Loucy (cell line): ENCODE measurements around the gene MSANTD3.

Experiments used
- H2AFZ ChIP-seq: fragments of 200-600 bp; sonication (generic); 2 replicates; pipeline ENCODE4 v1.6.0; 2016; ENCODE audit warnings: antibody characterized with exemption, mild to moderate bottlenecking, low read length, moderate library complexity
- H3F3A ChIP-seq: fragments of 200-600 bp; 2 replicates; pipeline ENCODE4 v1.6.0; 2016; ENCODE audit warnings: antibody characterized with exemption, low read depth, mild to moderate bottlenecking
- H3K27me3 ChIP-seq: fragments of 200-600 bp; sonication (generic); 2 replicates; pipeline ENCODE4 v1.6.1; 2014; ENCODE audit warnings: low read length, mild to moderate bottlenecking; ENCODE audit not compliant: insufficient read depth, poor library complexity, severe bottlenecking
- H3K36me3 ChIP-seq: fragments of 200-600 bp; sonication (generic); 2 replicates; pipeline ENCODE4 v1.6.1; 2016; ENCODE audit warnings: low read length; ENCODE audit not compliant: insufficient read depth
- H3K4me1 ChIP-seq: fragments of 200-600 bp; sonication (generic); 2 replicates; pipeline ENCODE4 v1.5.1; 2014; ENCODE audit warnings: low read length, mild to moderate bottlenecking; ENCODE audit not compliant: insufficient read depth, poor library complexity, severe bottlenecking
- H3K4me2 ChIP-seq: fragments of 200-600 bp; sonication (generic); 2 replicates; pipeline ENCODE4 v1.6.0; 2014; ENCODE audit warnings: antibody characterized with exemption, low read length, low read depth, mild to moderate bottlenecking; ENCODE audit not compliant: poor library complexity, severe bottlenecking
- H3K4me3 ChIP-seq: fragments of 200-600 bp; sonication (generic); 2 replicates; pipeline ENCODE4 v1.5.1; 2014; ENCODE audit warnings: low read length, mild to moderate bottlenecking, mixed read lengths; ENCODE audit not compliant: poor library complexity, severe bottlenecking
- H3K79me2 ChIP-seq: fragments of 200-600 bp; sonication (generic); 2 replicates; pipeline ENCODE4 v1.6.1; 2014; ENCODE audit warnings: low read length; ENCODE audit not compliant: insufficient read depth
- H3K9ac ChIP-seq: fragments of 200-600 bp; sonication (generic); 2 replicates; pipeline ENCODE4 v1.6.0; 2014; ENCODE audit warnings: mild to moderate bottlenecking, low read depth, low read length, moderate library complexity; ENCODE audit not compliant: poor library complexity, severe bottlenecking
- H3K9me2 ChIP-seq: fragments of 200-600 bp; sonication (generic); replicated peaks from 2 replicates; pipeline ENCODE4 v1.6.1; 2016; ENCODE audit warnings: low read depth, low read length, mixed read lengths
- H3K9me3 ChIP-seq: fragments of 200-600 bp; sonication (generic); 2 replicates; pipeline ENCODE4 v1.6.1; 2014; ENCODE audit warnings: mild to moderate bottlenecking, antibody characterized with exemption, low read length, low read depth; ENCODE audit not compliant: insufficient read depth
- H4K20me1 ChIP-seq: fragments of 200-600 bp; sonication (generic); 2 replicates; pipeline ENCODE4 v1.6.0; 2014; ENCODE audit warnings: antibody characterized with exemption, low read length, mild to moderate bottlenecking; ENCODE audit not compliant: insufficient read depth, poor library complexity, severe bottlenecking
- CTCF ChIP-seq: fragments of 200-600 bp; sonication (generic); conservative IDR thresholded peaks from 2 replicates; pipeline ENCODE4 v1.5.1; 2014; ENCODE audit warnings: mild to moderate bottlenecking, antibody characterized with exemption, low read length
- EZH2phosphoT487 ChIP-seq: fragments of 200-600 bp; IDR thresholded peaks from 2 replicates; pipeline ENCODE4 v1.6.1; 2018; ENCODE audit warnings: antibody characterized with exemption, mild to moderate bottlenecking, moderate library complexity, borderline replicate concordance

MSANTD3 gene

GRCh38 chr9:100466171-100466828 is 39.4 kb downstream of the MSANTD3 start:
- TF ChIP-seq EZH2phosphoT487: no peak
- TF ChIP-seq CTCF: no peak
- H3F3A ChIP-seq: no peaks in the 10 kb centered on the region
- H3K79me2 ChIP-seq: no peaks in the 10 kb centered on the region
- H3K9me2 ChIP-seq: no peaks in the 10 kb centered on the region
- no peak overlapping the region for H3K4me3 ChIP-seq
- H3K9ac ChIP-seq: no peak overlapping the region
- no peaks in the 10 kb centered on the region for H3K36me3 ChIP-seq
- H3K27me3 ChIP-seq: no peaks in the 10 kb centered on the region
- H3K4me1 ChIP-seq: no peaks in the 10 kb centered on the region
- H4K20me1 ChIP-seq: no peaks in the 10 kb centered on the region
- no peaks in the 10 kb centered on the region for H3K9me3 ChIP-seq
- H3K4me2 ChIP-seq: no peak overlapping the region
- H2AFZ ChIP-seq: no peak overlapping the region

- Histone ChIP-seq H3K27me3 (no peaks in the 10 kb centered on the region), H3F3A (no peaks in the 10 kb centered on the region), H3K4me1 (no peaks in the 10 kb centered on the region), H4K20me1 (no peaks in the 10 kb centered on the region), H3K4me3 (no peak overlapping the region), H3K4me2 (no peak overlapping the region), H3K9me3 (no peaks in the 10 kb centered on the region), H3K9ac (no peak overlapping the region), H3K9me2 (no peaks in the 10 kb centered on the region), H2AFZ (no peak overlapping the region), H3K79me2 (no peaks in the 10 kb centered on the region), H3K36me3 (no peaks in the 10 kb centered on the region)
- TF ChIP-seq EZH2phosphoT487 (no peak), CTCF (no peak)
These were observed 39.9 kb downstream of the MSANTD3 start for GRCh38 chr9:100466829-100467221.

- no peak overlapping the region for H3K4me2 ChIP-seq
- no peaks in the 10 kb centered on the region; the same call in 1 of the 2 replicates for H3F3A ChIP-seq
- peaks cover 6% of the 10 kb centered on the region for H3K4me1 ChIP-seq
- no peaks in the 10 kb centered on the region for H3K36me3 ChIP-seq
- H3K9me2 ChIP-seq: no peaks in the 10 kb centered on the region
- H2AFZ ChIP-seq: no peak overlapping the region
- no peak overlapping the region for H3K4me3 ChIP-seq
- H3K9ac ChIP-seq: no peak overlapping the region
- H3K79me2 ChIP-seq: no peaks in the 10 kb centered on the region
- H3K27me3 ChIP-seq: no peaks in the 10 kb centered on the region
- H4K20me1 ChIP-seq: no peaks in the 10 kb centered on the region
- TF ChIP-seq EZH2phosphoT487: no peak
- TF ChIP-seq CTCF: no peak
- no peaks in the 10 kb centered on the region for H3K9me3 ChIP-seq
These were observed 41.1 kb downstream of the MSANTD3 start for GRCh38 chr9:100468041-100468440.
